ENCODE measurements around the gene NUDCD3. TPM values are rescaled to one million over a fixed set of nuclear protein-coding genes. Genes with fewer than 3 reads are reported as not detected.
A peak's percentile ranks its signal among the peaks of the same experiment; 100 is the strongest.

NUDCD3 gene
- total and polyA plus RNA-seq, 12 donors, result 16.2 to 116 (median 102) TPM

DNA sequence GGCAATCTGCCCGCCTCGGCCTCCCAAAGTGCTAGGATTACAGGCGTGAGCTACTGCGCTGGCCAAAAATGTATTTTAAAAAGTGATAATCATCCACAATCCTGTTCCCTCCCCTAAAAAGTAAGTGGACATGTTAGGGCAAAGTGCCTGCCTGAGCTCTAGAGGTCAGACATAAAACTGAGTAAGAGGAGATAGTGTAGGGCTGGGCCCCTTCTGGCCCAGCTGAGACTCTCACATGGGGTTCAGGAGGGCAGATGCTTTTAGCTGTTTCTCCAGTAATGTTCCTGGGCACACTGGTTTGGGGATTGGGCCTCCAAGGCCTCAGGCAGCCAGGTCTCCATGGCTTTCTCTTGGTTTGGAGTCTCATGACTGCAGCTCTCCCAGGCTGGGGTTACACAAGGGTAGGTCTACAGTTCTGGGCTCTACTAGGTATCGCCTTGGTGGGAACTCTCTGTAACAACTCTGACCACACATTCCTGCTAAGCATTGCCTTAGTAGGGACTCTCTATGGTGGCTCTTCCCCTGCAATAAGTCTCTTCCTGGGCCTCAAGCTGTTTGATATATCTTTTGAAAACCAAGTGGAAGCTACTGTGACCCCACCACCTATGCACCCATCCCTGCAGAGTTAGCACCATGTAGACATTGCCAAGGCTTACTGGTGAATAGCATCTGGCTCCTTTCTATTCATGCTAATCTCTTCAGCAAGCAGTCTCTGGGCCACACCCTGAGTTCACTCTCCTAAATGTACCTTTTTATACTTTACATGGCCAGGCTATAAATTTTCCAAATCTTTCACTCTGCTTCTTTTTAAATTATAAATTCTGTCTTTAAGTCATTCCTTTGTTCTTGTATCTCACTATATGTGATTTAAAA lies 6.9 kb upstream of the NUDCD3 start:
- intact Hi-C loops (cut with DNase I), result no loop called here
- Histone ChIP-seq H3K27me3 (peaks cover 0 to 7% (median 0%) of the 10 kb centered on the region in 7 donors), H3K27ac (peak overlapping the region in 4 of 10 donors; percentile 15 to 70 (median 58)), H3K4me3 (no peak overlapping the region), H3K4me1 (peaks cover 0 to 18% (median 0%) of the 10 kb centered on the region in 9 donors), H3K36me3 (no peaks in the 10 kb centered on the region), H3K9me3 (no peaks in the 10 kb centered on the region)
- ATAC-seq, result peak in 3 of 8 donors; percentile 14 to 31 (median 29)
- TF ChIP-seq, protein P1, sequence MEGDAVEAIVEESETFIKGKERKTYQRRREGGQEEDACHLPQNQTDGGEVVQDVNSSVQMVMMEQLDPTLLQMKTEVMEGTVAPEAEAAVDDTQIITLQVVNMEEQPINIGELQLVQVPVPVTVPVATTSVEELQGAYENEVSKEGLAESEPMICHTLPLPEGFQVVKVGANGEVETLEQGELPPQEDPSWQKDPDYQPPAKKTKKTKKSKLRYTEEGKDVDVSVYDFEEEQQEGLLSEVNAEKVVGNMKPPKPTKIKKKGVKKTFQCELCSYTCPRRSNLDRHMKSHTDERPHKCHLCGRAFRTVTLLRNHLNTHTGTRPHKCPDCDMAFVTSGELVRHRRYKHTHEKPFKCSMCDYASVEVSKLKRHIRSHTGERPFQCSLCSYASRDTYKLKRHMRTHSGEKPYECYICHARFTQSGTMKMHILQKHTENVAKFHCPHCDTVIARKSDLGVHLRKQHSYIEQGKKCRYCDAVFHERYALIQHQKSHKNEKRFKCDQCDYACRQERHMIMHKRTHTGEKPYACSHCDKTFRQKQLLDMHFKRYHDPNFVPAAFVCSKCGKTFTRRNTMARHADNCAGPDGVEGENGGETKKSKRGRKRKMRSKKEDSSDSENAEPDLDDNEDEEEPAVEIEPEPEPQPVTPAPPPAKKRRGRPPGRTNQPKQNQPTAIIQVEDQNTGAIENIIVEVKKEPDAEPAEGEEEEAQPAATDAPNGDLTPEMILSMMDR (IDR thresholded peaks at IDR 0.05), result no peak
- no peak for DNase-seq
- 92 to 96% methylated on average over 5 of the region's 5 CpGs for WGBS, 2 donors

DNA sequence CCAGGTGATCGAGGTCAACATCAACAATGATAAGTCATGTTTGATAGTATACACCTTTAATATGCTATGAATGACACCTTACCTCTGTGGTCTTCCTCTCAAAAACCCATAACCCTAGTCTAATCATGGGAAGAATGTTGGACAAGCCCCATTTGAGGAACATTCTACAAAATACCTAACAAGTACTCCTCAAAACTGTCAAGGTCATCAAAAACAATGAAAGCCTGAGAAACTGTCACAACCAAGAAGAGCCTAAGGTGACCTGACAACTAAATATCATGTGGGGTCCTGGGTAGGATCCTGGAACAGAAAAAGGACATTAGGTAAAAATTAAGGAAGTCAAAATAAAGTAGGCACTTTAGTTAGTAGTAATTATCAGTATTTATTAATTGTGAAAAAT lies 5.9 kb upstream of the NUDCD3 start:
- Histone ChIP-seq H3K27ac (no peak overlapping the region), H3K36me3 (no peaks in the 10 kb centered on the region), H3K4me1 (peaks cover 0 to 19% (median 0%) of the 10 kb centered on the region in 9 donors), H3K4me3 (no peak overlapping the region), H3K9me3 (no peaks in the 10 kb centered on the region), H3K27me3 (peaks cover 0 to 7% (median 0%) of the 10 kb centered on the region in 7 donors)
- 78 to 84% methylated on average over 1 of the region's 1 CpG for WGBS, 2 donors
- intact Hi-C loops (cut with DNase I), result no loop called here
- no peak for ATAC-seq
- DNase-seq, result no peak
- TF ChIP-seq, protein P1 (IDR thresholded peaks at IDR 0.05), result no peak

DNA sequence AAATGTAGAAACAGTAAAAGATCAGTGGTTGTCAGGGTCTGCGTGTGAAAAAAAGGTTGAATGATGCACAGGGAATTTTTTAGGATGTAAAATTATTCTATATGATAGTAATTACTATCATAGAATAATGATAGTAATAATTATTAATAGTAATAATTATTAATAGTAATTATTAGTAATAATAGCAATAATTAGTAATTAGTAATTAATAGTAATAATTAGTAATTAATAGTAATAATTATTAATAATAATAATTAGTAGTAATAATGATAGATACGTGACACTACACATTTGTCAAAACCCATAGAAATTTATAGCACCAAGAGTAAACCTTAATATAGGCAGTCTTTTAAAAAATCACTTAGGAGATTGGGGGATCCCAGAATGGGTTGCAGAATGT lies 4.5 kb upstream of the NUDCD3 start:
- Histone ChIP-seq H3K9me3 (no peaks in the 10 kb centered on the region), H3K27me3 (peaks cover 0 to 7% (median 0%) of the 10 kb centered on the region in 7 donors), H3K4me3 (no peak overlapping the region), H3K4me1 (peaks cover 0 to 24% (median 4%) of the 10 kb centered on the region in 9 donors), H3K36me3 (no peaks in the 10 kb centered on the region), H3K27ac (no peak overlapping the region)
- whole genome bisulfite sequencing, 2 donors, result 81 to 84% methylated on average over 2 of the region's 2 CpGs
- intact Hi-C loops (cut with DNase I), result no loop called here
- no peak for ATAC-seq
- DNase-seq, result no peak
- TF ChIP-seq, protein P1 (IDR thresholded peaks at IDR 0.05), result no peak

DNA sequence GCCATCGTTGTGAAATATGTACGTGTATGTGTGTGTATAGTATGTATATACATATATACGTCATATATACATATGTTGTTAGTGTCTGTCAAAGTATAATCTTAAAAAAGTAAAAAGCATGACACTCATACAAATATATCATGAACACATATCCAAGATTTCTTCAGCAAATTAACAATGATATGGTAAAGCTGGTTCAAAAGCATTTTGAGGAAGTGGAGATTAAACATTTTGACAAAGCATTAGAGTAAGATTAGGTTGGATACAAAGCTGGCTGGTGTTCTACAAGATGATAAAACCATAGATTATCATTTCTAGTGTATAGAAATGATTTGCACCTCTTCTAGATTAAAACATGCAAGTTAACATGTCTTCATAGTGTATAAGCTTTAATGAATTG lies 771 bp upstream of the NUDCD3 start:
- H3K4me3 ChIP-seq, result peak overlapping the region; percentile 80 to 92 (median 85)
- ATAC-seq, result no peak
- peak overlapping the region in 9 of 10 donors; percentile 95 to 100 (median 98) for H3K27ac ChIP-seq
- peaks cover 0 to 41% (median 34%) of the 10 kb centered on the region in 9 donors for H3K4me1 ChIP-seq
- H3K9me3 ChIP-seq, result no peaks in the 10 kb centered on the region
- TF ChIP-seq, protein P1 (IDR thresholded peaks at IDR 0.05), result no peak
- no peaks in the 10 kb centered on the region for H3K36me3 ChIP-seq
- intact Hi-C loops (cut with DNase I), result no loop called here
- 6 to 11% methylated on average over 3 of the region's 3 CpGs for WGBS, 2 donors
- H3K27me3 ChIP-seq, result peaks cover 0 to 7% (median 0%) of the 10 kb centered on the region in 7 donors
- no peak for DNase-seq
